Measurements from ENCODE around the gene SERINC4.
"Not testable (repeated sequence)": the region's sequence is repeated elsewhere in the genome, so short reads cannot be mapped to it uniquely, and the experiment has no call there.

Gene SERINC4

GRCh38 chr15:43799945-43800285 lies at the start of gene SERINC4:
TSS of gene SERINC4 (minus strand) at chr15:43800220. CDS start at chr15:43799986, 234 bp downstream.
- DNase-seq (ENCODE audit: low read depth in 3 of 3), result no peak

DNA sequence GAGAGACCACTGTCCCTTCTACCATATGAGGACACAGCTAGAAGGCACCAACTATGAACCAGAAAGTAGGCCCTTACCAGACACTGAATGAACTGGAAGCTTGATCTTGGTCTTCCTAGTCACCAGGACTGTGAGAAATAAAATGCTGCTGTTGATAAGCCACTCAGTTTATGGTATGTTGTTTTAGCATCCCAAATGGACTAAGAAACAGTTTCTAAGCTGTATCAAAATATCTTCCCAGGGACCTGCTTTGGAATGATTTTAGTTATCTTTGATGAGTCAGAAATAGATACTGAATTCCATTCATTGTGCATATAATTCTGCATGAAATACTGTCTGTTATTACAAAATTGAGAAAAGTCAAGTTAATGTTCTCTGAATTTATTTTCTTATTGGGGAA lies 45.4 kb upstream of the SERINC4 start:
- DNase-seq (ENCODE audit: low read depth in 3 of 3), result no peak

- DNase-seq (ENCODE audit: low read depth in 3 of 3), result not testable (repeated sequence)
These were observed 32.5 kb upstream of the SERINC4 start for GRCh38 chr15:43832485-43832884.

DNA sequence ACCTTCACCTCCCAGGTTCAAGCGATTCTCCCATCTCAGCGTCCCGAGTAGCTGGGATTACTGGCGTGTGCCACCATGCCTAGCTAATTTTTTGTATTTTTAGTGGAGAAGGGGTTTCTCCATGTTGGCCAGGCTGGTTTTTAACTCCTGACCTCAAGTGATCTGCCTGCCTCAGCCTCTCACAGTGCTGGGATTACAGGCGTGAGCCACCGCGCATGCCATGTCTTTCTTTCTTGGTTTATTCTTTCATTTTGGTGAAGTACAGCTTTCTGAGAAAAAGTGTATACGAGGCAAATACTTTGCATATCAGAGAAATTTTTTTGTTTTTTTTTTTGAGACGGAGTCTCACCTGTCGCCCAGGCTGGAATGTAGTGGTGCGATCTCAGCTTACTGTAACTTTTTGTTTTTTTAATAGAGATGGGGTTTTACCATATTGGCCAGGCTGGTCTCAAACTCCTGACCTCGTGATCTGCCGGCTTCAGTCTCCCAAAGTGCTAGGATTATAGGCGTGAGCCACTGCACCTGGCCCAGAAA lies 31.6 kb upstream of the SERINC4 start:
- DNase-seq (ENCODE audit: low read depth in 3 of 3), result not testable (repeated sequence)

GRCh38 chr15:43830691-43831275 lies 30.8 kb upstream of the SERINC4 start:
- not testable (repeated sequence) for DNase-seq (ENCODE audit: low read depth in 3 of 3)

- DNase-seq (ENCODE audit: low read depth in 3 of 3), result not testable (repeated sequence)
These were observed 30.0 kb upstream of the SERINC4 start for GRCh38 chr15:43829951-43830540.

DNA sequence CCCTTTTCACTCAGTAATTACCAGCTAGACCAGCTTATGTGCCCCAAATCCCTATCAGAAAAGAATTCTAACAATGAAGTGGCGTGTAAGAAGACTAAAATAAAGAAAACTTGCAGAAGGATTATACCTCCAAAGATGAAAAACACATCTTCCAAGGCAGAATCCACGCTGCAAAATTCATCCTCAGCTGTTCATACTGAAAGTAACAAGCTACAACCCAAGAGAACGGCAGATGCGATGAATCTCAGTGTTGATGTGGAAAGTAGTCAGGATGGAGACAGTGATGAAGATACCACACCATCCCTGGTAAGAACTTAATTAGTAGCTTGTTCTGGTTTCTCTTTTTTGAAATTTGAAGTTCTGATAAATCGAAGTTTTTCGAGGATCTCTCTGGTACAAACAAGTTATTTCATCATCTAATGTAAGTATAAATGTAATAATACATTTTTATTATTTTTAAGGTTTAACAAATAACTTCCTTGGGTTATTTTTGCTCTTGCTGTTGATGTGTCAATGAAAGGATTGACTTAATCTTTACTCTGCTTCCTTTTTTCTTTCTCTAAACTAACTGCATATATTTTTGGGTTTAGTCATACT lies 28.1 kb upstream of the SERINC4 start:
- DNase-seq (ENCODE audit: low read depth in 3 of 3), result peak in 1 of 3 experiments; percentile 19

- DNase-seq (ENCODE audit: low read depth in 3 of 3), result peak; percentile 62 to 86 (median 63)
These were observed 26.7 kb upstream of the SERINC4 start, which contains the start of gene WDR76 for GRCh38 chr15:43826508-43827341. TSS of gene WDR76 (plus strand) at chr15:43827002. CDS start at chr15:43827033, 31 bp downstream.

DNA sequence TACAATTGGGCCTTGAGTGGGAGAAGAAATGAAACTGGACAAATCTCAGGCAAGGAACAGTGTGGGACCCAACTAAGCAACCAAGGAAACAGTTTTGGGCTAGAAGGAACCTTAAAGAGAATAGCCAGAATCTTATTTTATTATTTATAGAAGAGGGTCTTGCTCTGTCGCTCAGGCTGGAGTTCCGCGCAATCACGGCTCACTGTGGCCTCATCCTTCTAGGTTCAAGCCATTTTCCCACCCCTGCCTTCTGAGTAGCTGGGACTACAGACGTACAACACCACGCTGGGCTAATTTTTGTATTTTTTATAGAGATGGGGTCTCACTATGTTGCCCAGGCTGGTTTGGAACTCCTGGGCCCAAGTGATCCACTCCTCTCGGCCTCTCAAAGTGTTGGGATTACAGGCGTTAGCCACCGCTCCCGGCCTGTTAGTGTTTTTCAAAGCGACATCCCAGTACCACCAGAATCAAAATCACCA lies 26.0 kb upstream of the SERINC4 start:
- DNase-seq (ENCODE audit: low read depth in 3 of 3), result no peak

DNA sequence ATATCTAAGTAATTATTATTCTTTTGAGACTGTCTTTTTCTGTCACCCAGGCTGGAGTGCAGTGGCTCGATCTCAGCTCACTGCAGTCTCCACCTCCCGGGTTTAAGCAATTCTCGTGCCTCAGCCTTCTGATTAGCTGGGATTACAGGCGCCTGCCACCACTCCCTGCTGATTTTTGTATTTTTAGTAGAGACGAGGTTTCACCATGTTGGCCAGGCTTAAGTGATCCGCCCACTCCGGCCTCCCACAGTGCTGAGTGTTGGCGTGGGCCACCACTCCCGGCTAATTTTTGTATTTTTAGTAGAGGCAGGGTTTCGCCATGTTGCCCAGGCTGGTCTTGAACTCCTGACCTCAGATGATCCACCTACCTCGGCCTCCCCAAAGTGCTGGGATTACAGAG lies 25.3 kb upstream of the SERINC4 start:
- not testable (repeated sequence) for DNase-seq (ENCODE audit: low read depth in 3 of 3)

- DNase-seq (ENCODE audit: low read depth in 3 of 3), result peak; percentile 83 to 90 (median 90)
These were observed 24.6 kb upstream of the SERINC4 start, which contains the start of gene MFAP1 for GRCh38 chr15:43824302-43825246. TSS of gene MFAP1 (minus strand) at chr15:43824690. CDS start at chr15:43824569, 121 bp downstream.

DNA sequence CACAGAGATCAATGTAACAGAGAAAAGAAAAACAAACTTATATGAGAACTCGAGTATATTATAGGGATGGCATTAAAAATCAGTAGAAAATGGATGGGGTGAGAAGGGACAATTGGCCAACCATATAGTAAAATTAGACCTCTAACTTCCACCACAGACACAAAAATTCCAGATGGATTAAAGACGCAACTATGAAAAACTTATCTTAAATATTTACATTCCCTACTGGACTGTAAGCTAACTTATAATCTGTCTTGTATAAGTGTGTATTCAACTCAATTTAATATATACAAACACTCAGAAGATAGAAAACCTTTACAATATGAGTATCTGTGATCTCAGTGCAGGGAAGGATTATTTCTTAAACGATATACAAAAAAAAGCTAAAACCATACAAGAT lies 21.5 kb upstream of the SERINC4 start:
- DNase-seq (ENCODE audit: low read depth in 3 of 3), result no peak

- not testable (repeated sequence) for DNase-seq (ENCODE audit: low read depth in 3 of 3)
These were observed 15.0 kb upstream of the SERINC4 start for GRCh38 chr15:43815064-43815463.

- DNase-seq (ENCODE audit: low read depth in 3 of 3), result no peak
These were observed 9.1 kb upstream of the SERINC4 start for GRCh38 chr15:43808960-43809678.

DNA sequence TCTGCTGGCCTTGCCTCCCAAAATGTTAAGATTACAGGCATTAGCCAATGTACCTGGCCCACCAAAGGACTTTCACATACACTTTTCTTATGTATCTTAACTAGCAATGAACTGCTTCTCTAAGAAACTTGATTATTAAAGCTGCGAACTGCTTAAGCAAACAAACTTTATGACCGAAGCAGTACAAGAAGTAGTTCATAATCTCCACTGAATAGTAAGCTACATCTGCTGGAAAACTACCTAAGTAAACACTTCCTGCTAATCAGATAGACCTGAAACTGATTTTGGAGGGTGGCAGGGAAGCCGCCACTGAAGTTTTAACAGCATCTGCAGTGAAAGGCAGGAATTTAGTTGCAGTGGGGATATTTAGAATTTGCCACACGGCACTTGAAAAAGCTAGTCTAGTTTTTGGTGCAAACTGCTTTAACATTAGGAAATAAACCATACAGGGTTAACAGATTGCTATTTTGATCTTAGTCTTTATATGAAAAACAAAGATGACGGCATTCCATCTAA lies 8.5 kb upstream of the SERINC4 start:
- no peak for DNase-seq (ENCODE audit: low read depth in 3 of 3)

- not testable (repeated sequence) for DNase-seq (ENCODE audit: low read depth in 3 of 3)
These were observed 2.7 kb upstream of the SERINC4 start for GRCh38 chr15:43802676-43803075.

DNA sequence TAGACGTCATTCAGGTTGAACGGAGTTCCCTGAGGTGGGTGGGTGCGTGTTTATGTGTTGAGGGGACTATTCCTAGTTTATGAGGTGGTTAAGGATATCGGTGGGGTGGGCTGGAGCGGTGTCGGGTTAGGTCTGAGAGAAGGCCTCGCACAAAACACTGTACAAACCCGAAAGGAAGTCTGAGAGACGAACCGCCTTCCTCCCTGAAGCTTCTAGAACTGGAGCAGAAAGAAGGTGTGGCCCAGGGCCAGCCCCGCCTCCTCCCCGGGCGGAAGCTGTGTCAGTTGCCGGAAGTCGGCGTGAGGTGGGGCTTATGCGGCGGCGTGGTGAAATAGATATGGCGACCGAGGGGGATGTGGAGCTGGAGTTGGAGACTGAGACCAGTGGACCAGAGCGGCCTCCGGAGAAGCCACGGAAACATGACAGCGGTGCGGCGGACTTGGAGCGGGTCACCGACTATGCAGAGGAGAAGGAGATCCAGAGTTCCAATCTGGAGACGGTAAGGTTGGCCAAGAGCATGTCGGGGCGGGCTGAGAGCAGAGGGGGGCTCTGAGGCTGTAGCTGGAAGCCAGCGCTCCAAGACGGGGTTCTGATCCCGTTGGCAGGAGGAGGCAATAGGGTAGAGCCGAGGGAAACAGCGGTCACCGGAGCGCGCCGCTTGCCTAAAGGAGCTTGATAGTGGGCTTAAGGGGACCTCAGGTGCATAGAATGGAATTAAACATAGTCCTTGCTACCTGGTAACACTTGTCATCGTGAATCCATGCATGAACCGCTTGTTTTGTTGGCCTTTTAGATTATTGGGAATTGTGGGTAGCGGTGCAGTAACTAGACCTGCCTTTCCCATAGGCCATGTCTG lies 494 bp upstream of the SERINC4 start, which contains the start of gene HYPK:
TSS of gene HYPK (plus strand) at position 314 of the 856 bp plus-strand sequence. CDS start at position 338, 24 bp downstream.
- DNase-seq (ENCODE audit: low read depth in 3 of 3), result peak; percentile 80 to 89 (median 87)

DNA sequence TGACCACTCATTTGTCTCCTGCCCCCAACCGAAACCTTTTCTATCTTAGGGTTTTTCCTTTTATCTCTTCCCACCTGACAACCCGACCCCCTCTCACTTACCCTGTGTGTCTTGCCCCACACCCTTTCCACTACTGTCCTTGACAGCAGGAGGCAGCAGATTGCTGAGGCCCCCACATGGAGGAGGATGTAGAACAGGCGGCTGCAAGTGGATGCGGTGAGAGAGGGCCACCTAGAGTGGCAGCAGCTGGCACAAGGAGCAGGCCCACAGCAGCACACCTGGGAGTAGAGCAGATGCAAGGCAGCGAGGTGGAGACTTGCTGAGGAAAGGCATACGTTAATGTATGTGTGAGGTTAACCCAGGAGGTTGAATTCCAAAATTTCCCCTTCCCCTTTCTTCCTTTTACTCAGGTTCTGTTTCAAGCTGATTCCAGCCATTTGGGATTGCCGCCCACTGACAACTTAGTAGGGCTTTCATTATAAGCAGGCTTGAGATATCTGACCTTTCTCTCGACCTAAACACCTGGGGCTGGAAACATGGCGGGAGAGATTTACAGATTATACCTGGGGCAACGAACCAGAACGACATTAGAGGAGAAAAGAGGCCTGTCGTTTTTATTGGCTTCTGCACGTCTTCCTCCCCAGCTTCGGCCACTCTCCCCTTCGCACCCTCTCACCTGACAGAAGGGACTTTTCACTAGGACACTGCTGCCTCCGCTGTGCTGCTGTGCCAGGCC lies 643 bp downstream of the SERINC4 start:
- DNase-seq (ENCODE audit: low read depth in 3 of 3), result no peak

Measured in stimulated activated CD4-positive, alpha-beta T cell treated with anti-CD3 and anti-CD28 coated beads, TNF-alpha, amount 100 ng/mL, for 24 hours (primary cell).